IMR-90 (cell line): Measurements from ENCODE around the gene TSR3. TPM values are rescaled to one million over a fixed set of nuclear protein-coding genes. Genes with fewer than 3 reads are reported as not detected.

Source experiments
- ATAC-seq: fragments of 200-7000 bp; cut with Tn5 transposase; 2 replicates; pipeline ENCODE4 v1.9.1; 2020; ENCODE audit warnings: low read depth, mild to moderate bottlenecking, moderate library complexity
- BruUV-seq: library from RNA; stranded (reverse); fragments of 400-500 nt; replicated peaks from 2 replicates; lab custom pipeline; 2021; lab: Mats Ljungman, UMichigan
- CTCF ChIA-PET: fragments of 300-600 bp; formaldehyde crosslinking; extraction: SDS; loops from one replicate; lab custom pipeline; 2021; ENCODE audit warnings: antibody characterized with exemption; lab: Yijun Ruan, JAX
- POLR2A ChIA-PET: fragments of 300-600 bp; sonication (Branson Sonifier 250); formaldehyde crosslinking; loops from one replicate; lab custom pipeline; 2022; ENCODE audit warnings: antibody characterized with exemption; ENCODE audit not compliant: unreplicated experiment; lab: Charles Lee
- DNase-seq: peaks from one replicate; pipeline ENCODE4 v3.0.0; 2013
- H2AFZ ChIP-seq: replicated peaks from 2 replicates; pipeline ENCODE3; 2013; ENCODE audit warnings: low read length, mild to moderate bottlenecking; ENCODE audit not compliant: poor library complexity
- H2AK5ac ChIP-seq: 2 replicates; pipeline ENCODE4 v1.6.1; 2013; ENCODE audit warnings: low read depth, low read length, inconsistent platforms
- H2AK9ac ChIP-seq: replicated peaks from 2 replicates; pipeline ENCODE3; 2013; ENCODE audit warnings: mild to moderate bottlenecking, low read depth, low read length, moderate library complexity; ENCODE audit not compliant: poor library complexity
- H2BK120ac ChIP-seq: 2 replicates; pipeline ENCODE4 v1.6.1; 2013; ENCODE audit warnings: low read depth, low read length, inconsistent platforms
- H2BK15ac ChIP-seq: 3 replicates; pipeline ENCODE4 v1.6.1; 2013; ENCODE audit warnings: low read depth, low read length, inconsistent platforms
- H2BK20ac ChIP-seq: 2 replicates; pipeline ENCODE4 v1.6.1; 2013; ENCODE audit warnings: low read depth, mild to moderate bottlenecking, inconsistent platforms, low read length, moderate library complexity
- H2BK5ac ChIP-seq: 2 replicates; pipeline ENCODE4 v1.6.1; 2013; ENCODE audit warnings: mild to moderate bottlenecking, low read depth, low read length, inconsistent platforms; ENCODE audit not compliant: poor library complexity, severe bottlenecking
- H3K14ac ChIP-seq: replicated peaks from 2 replicates; pipeline ENCODE4 v1.6.1; 2013; ENCODE audit warnings: low read depth, low read length, inconsistent platforms
- H3K18ac ChIP-seq: 2 replicates; pipeline ENCODE4 v1.6.1; 2013; ENCODE audit warnings: low read depth, low read length, control low read depth
- H3K23ac ChIP-seq: 2 replicates; pipeline ENCODE4 v1.6.1; 2013; ENCODE audit warnings: low read depth, low read length, inconsistent platforms
- H3K27ac ChIP-seq: 2 replicates; pipeline ENCODE4 v1.5.1; 2013; ENCODE audit warnings: mild to moderate bottlenecking, control low read depth, low read length; ENCODE audit not compliant: insufficient read depth
- H3K27me3 ChIP-seq: 2 replicates; pipeline ENCODE4 v1.6.1; 2013; ENCODE audit warnings: low read length; ENCODE audit not compliant: control insufficient read depth, insufficient read depth
- H3K36me3 ChIP-seq: 2 replicates; pipeline ENCODE4 v1.6.1; 2013; ENCODE audit warnings: low read length, mixed read lengths; ENCODE audit not compliant: control insufficient read depth, insufficient read depth
- H3K4ac ChIP-seq: 2 replicates; pipeline ENCODE4 v1.6.1; 2013; ENCODE audit warnings: low read depth, low read length, inconsistent platforms
- H3K4me1 ChIP-seq: 2 replicates; pipeline ENCODE4 v1.6.1; 2013; ENCODE audit warnings: low read length, mixed read lengths; ENCODE audit not compliant: control insufficient read depth, insufficient read depth
- H3K4me2 ChIP-seq: 2 replicates; pipeline ENCODE4 v1.6.1; 2013; ENCODE audit warnings: low read depth, mild to moderate bottlenecking, control low read depth, low read length, moderate library complexity
- H3K4me3 ChIP-seq: 2 replicates; pipeline ENCODE4 v1.5.1; 2013; ENCODE audit warnings: low read depth, mild to moderate bottlenecking, control low read depth, low read length, moderate library complexity; ENCODE audit not compliant: insufficient read depth
- H3K56ac ChIP-seq: 2 replicates; pipeline ENCODE4 v1.6.1; 2013; ENCODE audit warnings: low read length, inconsistent platforms; ENCODE audit not compliant: insufficient read depth; ENCODE audit errors: extremely low read depth
- H3K79me1 ChIP-seq, 2 experiments: 2 replicates each; pipeline ENCODE4 v1.6.1; 2013; ENCODE audit warnings: low read length in 2 of 2, inconsistent platforms in 1 of 2, low read depth in 1 of 2
- H3K9ac ChIP-seq: 2 replicates; pipeline ENCODE4 v1.6.1; 2013; ENCODE audit warnings: low read depth, low read length, control low read depth
- H3K9me1 ChIP-seq: 2 replicates; pipeline ENCODE4 v1.6.1; 2013; ENCODE audit warnings: low read length, inconsistent platforms; ENCODE audit not compliant: insufficient read depth
- H3K9me3 ChIP-seq: 2 replicates; pipeline ENCODE4 v1.6.1; 2013; ENCODE audit warnings: low read length; ENCODE audit not compliant: control insufficient read depth, insufficient read depth
- H4K20me1 ChIP-seq: 2 replicates; pipeline ENCODE4 v1.6.1; 2013; ENCODE audit warnings: low read length, inconsistent platforms; ENCODE audit not compliant: insufficient read depth
- H4K5ac ChIP-seq: 2 replicates; pipeline ENCODE4 v1.6.1; 2013; ENCODE audit warnings: mild to moderate bottlenecking, low read depth, low read length, control low read depth
- H4K8ac ChIP-seq, 2 experiments: 2 replicates each; pipeline ENCODE4 v1.6.1; 2013; ENCODE audit warnings: low read depth in 2 of 2, low read length in 2 of 2, control low read depth in 1 of 2, inconsistent platforms in 1 of 2
- H4K91ac ChIP-seq: 2 replicates; pipeline ENCODE4 v1.6.1; 2013; ENCODE audit warnings: low read depth, low read length, inconsistent platforms; ENCODE audit not compliant: insufficient read depth
- BHLHE40 ChIP-seq: fragments of 150-350 bp; IDR thresholded peaks from 2 replicates; pipeline ENCODE4 v1.6.1; 2016; ENCODE audit warnings: mild to moderate bottlenecking, low read depth, low read length
- CEBPB ChIP-seq: IDR thresholded peaks from 2 replicates; pipeline ENCODE4 v1.6.1; 2012; ENCODE audit warnings: low read depth, low read length, improper control_type of control experiment
- CHD1 ChIP-seq: IDR thresholded peaks from 2 replicates; pipeline ENCODE4 v1.6.1; 2012; ENCODE audit warnings: low read depth, low read length, improper control_type of control experiment
- FOS ChIP-seq: fragments of 150-350 bp; IDR thresholded peaks from 2 replicates; pipeline ENCODE4 v1.6.1; 2016; ENCODE audit warnings: low read depth, low read length
- MAFK ChIP-seq: IDR thresholded peaks from 2 replicates; pipeline ENCODE4 v1.6.1; 2012; ENCODE audit warnings: low read depth, low read length, improper control_type of control experiment
- MAZ ChIP-seq: IDR thresholded peaks from 2 replicates; pipeline ENCODE4 v1.6.1; 2012; ENCODE audit warnings: low read depth, mild to moderate bottlenecking, low read length, improper control_type of control experiment, moderate library complexity, borderline replicate concordance
- MXI1 ChIP-seq: IDR thresholded peaks from 2 replicates; pipeline ENCODE4 v1.6.1; 2012; ENCODE audit warnings: low read depth, mild to moderate bottlenecking, low read length, moderate library complexity, borderline replicate concordance
- NFE2L2 ChIP-seq: fragments of 150-350 bp; IDR thresholded peaks from 2 replicates; pipeline ENCODE4 v1.6.1; 2016; ENCODE audit warnings: low read depth, mild to moderate bottlenecking, low read length
- POLR2A ChIP-seq: IDR thresholded peaks from 2 replicates; pipeline ENCODE4 v1.6.1; 2012; ENCODE audit warnings: mild to moderate bottlenecking, low read depth, low read length
- RAD21 ChIP-seq: IDR thresholded peaks from 2 replicates; pipeline ENCODE4 v1.6.1; 2012; ENCODE audit warnings: low read length, improper control_type of control experiment
- RCOR1 ChIP-seq: IDR thresholded peaks from 2 replicates; pipeline ENCODE4 v1.6.1; 2012; ENCODE audit warnings: mild to moderate bottlenecking, low read length, improper control_type of control experiment; ENCODE audit not compliant: insufficient replicate concordance
- RFX5 ChIP-seq: IDR thresholded peaks from 2 replicates; pipeline ENCODE4 v1.8.0; 2012; ENCODE audit warnings: low read depth, mild to moderate bottlenecking, low read length, moderate library complexity
- SMC3 ChIP-seq: fragments of 150-350 bp; IDR thresholded peaks from 2 replicates; pipeline ENCODE4 v1.6.1; 2016; ENCODE audit warnings: low read depth, mild to moderate bottlenecking, antibody characterized with exemption, low read length, moderate library complexity
- WGBS, 2 experiments: methylation state at CpG; one replicate each; pipeline versions ENCODE4 v1.1.5 to v1.1.7; 2013; ENCODE audit warnings: missing lambda C conversion rate in 2 of 2; ENCODE audit not compliant: insufficient read length in 1 of 2; ENCODE audit errors: extremely low coverage in 2 of 2; 5-methylcytosine and 5-hydroxymethylcytosine counted together
- dilution Hi-C: fragments of 300-500 bp; cut with HindIII; formaldehyde crosslinking; loops from one replicate; pipeline ENCODE4 v1.14.3; 2018; ENCODE audit warnings: low sequenced_read_pairs; ENCODE audit not compliant: unreplicated experiment
- in situ Hi-C: fragments of 300-500 bp; cut with MboI; formaldehyde crosslinking; loops from 3 replicates; pipeline ENCODE4 v1.14.3; 2019; ENCODE audit warnings: low sequenced_read_pairs, inconsistent platforms, mixed read lengths
- intact Hi-C: fragments of 100-400 bp; cut with micrococcal nuclease; formaldehyde crosslinking; loops from 2 replicates; pipeline ENCODE4 v1.10.0; 2022
- polyA plus RNA-seq, 3 experiments: library from polyadenylated mRNA; depleted of rRNA; stranded (reverse); fragments of >200 nt; gene quantifications; 2 replicates each; pipeline ENCODE4 v1.2.3, GENCODE V29; 2012; ENCODE audit warnings: low replicate concordance in 1 of 3
- total RNA-seq: library from RNA; depleted of rRNA; stranded (reverse); fragments of >200 nt; gene quantifications from 2 replicates; pipeline ENCODE4 v1.2.3, GENCODE V29; 2012
- TF ChIP-seq, protein P1 (sequence below): fragments of 150-350 bp; IDR thresholded peaks from 2 replicates; pipeline ENCODE4 v1.6.1; 2017; ENCODE audit warnings: mild to moderate bottlenecking, antibody characterized with exemption, low read length, low read depth
- TF ChIP-seq, protein P2 (sequence below): conservative IDR thresholded peaks from 2 replicates; pipeline ENCODE4 v1.5.1; 2012; ENCODE audit warnings: mild to moderate bottlenecking, low read depth, low read length, improper control_type of control experiment
- TF ChIP-seq, protein P3 (sequence below): fragments of 150-350 bp; IDR thresholded peaks from 2 replicates; pipeline ENCODE4 v1.6.1; 2016; ENCODE audit warnings: low read depth, mild to moderate bottlenecking, low read length, moderate library complexity, borderline replicate concordance

TSR3 gene
- total and polyA plus RNA-seq, 2 of the 4 experiments (the other 2 are of a cell fraction) = 38.0 to 52.9 TPM

DNA sequence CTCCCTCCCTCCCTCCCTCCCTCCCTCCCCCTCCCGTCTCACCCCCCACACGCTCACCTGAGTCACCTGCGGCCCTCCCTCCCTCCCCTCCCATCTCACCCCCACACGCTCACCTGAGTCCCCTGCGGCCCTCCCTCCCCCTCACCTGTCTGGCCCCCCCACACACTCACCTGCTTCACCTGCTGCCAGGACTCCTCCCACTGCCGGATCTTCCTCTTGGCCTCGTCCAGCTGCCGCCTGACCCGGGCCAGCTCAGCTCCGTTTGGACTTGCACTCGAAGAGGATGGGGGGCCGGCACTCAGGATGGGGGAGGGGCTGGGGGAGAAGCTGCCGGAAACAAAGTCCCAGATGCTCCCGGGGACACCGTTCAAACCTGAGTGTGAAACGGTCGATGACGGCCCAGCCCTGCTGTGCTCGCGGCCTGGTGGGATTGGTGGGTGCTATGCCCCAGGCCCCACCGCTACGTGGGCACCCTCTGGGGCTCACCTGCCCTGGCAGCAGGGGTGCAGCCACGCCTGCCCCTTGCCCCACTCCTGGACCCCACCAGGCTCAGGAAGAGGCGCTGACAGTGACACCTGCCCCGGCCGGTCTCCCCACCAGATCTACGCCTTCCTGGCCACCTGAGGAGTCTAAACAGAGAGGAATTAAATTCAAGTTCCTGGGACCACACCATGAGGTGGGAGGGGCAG lies 16.0 kb upstream of the TSR3 start:
- Histone ChIP-seq H3K9me3 (no peaks in the 10 kb centered on the region), H2AFZ (no peak overlapping the region), H3K4me2 (no peak overlapping the region), H3K4ac (no peak overlapping the region), H2BK20ac (no peak overlapping the region), H3K27me3 (no peaks in the 10 kb centered on the region), H3K56ac (no peak overlapping the region), H3K18ac (no peak overlapping the region), H3K79me1 (peaks cover 2 to 20% of the 10 kb centered on the region in 2 experiments; a peak in 3 of 4 replicates), H2BK5ac (no peak overlapping the region), H3K23ac (no peak overlapping the region), H3K9ac (no peak overlapping the region), H3K4me1 (no peaks in the 10 kb centered on the region), H3K27ac (no peak overlapping the region), H2AK5ac (no peak overlapping the region), H2BK15ac (no peak overlapping the region), H3K36me3 (peaks cover 50% of the 10 kb centered on the region), H4K91ac (no peak overlapping the region), H4K5ac (no peak overlapping the region), H4K8ac (no peak overlapping the region), H3K4me3 (no peak overlapping the region), H3K14ac (no peak overlapping the region), H2BK120ac (no peak overlapping the region), H3K9me1 (no peaks in the 10 kb centered on the region), H4K20me1 (peaks cover 4% of the 10 kb centered on the region; the same call in 1 of the 2 replicates), H2AK9ac (no peak overlapping the region)
- TF ChIP-seq POLR2A (no peak), SMC3 (no peak), FOS (no peak), CHD1 (no peak), BHLHE40 (no peak), NFE2L2 (no peak), MAFK (no peak), CEBPB (no peak), MXI1 (no peak), RAD21 (no peak), RFX5 (no peak), MAZ (no peak), RCOR1 (no peak)
- TF ChIP-seq, protein P1, sequence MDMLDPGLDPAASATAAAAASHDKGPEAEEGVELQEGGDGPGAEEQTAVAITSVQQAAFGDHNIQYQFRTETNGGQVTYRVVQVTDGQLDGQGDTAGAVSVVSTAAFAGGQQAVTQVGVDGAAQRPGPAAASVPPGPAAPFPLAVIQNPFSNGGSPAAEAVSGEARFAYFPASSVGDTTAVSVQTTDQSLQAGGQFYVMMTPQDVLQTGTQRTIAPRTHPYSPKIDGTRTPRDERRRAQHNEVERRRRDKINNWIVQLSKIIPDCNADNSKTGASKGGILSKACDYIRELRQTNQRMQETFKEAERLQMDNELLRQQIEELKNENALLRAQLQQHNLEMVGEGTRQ = no peak
- TF ChIP-seq, protein P2, sequence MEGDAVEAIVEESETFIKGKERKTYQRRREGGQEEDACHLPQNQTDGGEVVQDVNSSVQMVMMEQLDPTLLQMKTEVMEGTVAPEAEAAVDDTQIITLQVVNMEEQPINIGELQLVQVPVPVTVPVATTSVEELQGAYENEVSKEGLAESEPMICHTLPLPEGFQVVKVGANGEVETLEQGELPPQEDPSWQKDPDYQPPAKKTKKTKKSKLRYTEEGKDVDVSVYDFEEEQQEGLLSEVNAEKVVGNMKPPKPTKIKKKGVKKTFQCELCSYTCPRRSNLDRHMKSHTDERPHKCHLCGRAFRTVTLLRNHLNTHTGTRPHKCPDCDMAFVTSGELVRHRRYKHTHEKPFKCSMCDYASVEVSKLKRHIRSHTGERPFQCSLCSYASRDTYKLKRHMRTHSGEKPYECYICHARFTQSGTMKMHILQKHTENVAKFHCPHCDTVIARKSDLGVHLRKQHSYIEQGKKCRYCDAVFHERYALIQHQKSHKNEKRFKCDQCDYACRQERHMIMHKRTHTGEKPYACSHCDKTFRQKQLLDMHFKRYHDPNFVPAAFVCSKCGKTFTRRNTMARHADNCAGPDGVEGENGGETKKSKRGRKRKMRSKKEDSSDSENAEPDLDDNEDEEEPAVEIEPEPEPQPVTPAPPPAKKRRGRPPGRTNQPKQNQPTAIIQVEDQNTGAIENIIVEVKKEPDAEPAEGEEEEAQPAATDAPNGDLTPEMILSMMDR = no peak
- TF ChIP-seq, protein P3, sequence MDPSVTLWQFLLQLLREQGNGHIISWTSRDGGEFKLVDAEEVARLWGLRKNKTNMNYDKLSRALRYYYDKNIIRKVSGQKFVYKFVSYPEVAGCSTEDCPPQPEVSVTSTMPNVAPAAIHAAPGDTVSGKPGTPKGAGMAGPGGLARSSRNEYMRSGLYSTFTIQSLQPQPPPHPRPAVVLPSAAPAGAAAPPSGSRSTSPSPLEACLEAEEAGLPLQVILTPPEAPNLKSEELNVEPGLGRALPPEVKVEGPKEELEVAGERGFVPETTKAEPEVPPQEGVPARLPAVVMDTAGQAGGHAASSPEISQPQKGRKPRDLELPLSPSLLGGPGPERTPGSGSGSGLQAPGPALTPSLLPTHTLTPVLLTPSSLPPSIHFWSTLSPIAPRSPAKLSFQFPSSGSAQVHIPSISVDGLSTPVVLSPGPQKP = no peak
- intact Hi-C loops = no loop called here
- dilution Hi-C loops = no loop called here
- ChIA-PET CTCF (no interaction called here), POLR2A (no interaction called here)
- in situ Hi-C loops = no loop called here
- no TSS peak for BruUV-seq
- WGBS, 2 experiments = 100% methylated on average over 1 of the region's 27 CpGs; no CpG with 5 or more reads in 1 of the 2 experiments
- ATAC-seq (no peak), DNase-seq (no peak)
